SK-N-MC (cell line): ENCODE measurements around the gene OR2T2.
"Not testable (repeated sequence)": the region's sequence is repeated elsewhere in the genome, so short reads cannot be mapped to it uniquely, and the experiment has no call there.

Experiments
- EZH2 ChIP-seq: fragments of 200-600 bp; sonication (generic); IDR thresholded peaks from one replicate; pipeline ENCODE4 v1.6.1; 2017; ENCODE audit warnings: antibody characterized with exemption
- FOXP2 ChIP-seq: optimal IDR thresholded peaks from 2 replicates; pipeline ENCODE3; 2011; ENCODE audit warnings: mild to moderate bottlenecking, moderate library complexity; ENCODE audit not compliant: insufficient read depth; ENCODE audit errors: extremely low read length, control extremely low read depth
- POLR2AphosphoS5 ChIP-seq: IDR thresholded peaks from 2 replicates; pipeline ENCODE4 v1.6.1; 2012; ENCODE audit warnings: mild to moderate bottlenecking, low read depth, low read length, borderline replicate concordance

DNA sequence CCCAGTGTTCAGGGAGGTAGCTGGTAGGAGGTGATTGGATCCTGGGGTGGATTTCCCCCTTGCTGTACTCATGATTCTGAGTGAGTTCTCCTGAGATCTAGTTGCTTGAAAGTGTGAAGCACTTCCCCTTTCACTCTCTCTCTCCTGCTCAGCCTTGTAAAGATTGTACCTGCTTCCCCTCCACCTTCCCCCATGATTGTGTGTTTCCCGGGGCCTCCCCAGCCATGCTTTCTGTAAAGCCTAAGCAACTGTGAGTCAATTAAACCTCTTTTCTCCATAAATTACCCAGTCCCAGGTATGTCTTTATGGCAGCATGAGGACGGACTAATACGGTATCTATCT, 17.3 kb upstream of the OR2T2 start:
- not testable (repeated sequence) for TF ChIP-seq EZH2, POLR2AphosphoS5, FOXP2
